Stimulated activated CD8-positive, alpha-beta memory T cell treated with anti-CD3 and anti-CD28 coated beads, Interleukin-2, amount 100 ng/mL, for 48 hours (primary cell): ENCODE data around the gene NDEL1.

ENCODE experiments used
- DNase-seq, 2 donors: peaks; one replicate each; pipeline ENCODE4 v3.0.0-alpha.2; 2020; ENCODE audit warnings: low read depth in 2 of 2

The NDEL1 gene

DNA sequence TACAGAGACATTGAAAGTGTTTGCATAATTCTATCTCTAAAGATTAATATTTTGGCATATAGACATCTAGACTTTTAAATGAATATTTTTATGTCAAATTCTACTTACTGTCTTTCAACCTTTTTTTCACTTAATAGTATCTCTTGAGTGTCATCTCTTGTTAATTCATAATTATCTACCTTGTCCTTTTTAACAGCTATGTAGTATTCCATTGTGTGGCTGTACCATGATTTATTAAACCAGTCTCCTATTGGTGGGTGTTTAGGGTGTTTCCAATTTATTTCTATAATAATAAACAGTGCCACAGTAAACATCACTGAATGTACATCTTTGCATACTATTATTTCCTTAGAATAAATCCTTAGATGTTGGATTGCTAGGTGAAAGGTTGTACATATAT is 21.7 kb upstream of the NDEL1 start:
- DNase-seq = no peak

DNA sequence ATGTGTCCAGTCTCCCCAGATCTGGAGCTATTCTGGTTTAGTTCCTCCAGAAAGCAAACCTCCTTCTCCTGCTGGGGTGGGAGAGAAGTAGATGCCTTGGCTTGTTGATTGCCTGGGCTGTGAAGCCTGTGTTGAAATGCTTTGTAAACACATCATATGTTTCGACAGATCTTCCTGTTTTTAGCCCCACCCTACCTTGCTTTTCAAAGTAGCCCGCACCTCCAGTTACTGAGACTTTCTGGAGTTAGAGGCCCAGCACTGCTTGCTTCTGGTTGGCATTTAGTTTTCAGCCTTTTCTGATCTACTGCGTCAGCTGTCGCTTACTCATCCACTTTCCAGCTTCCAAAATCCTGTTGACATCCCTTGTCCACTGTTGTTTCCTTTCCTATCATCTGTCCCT is 17.9 kb upstream of the NDEL1 start:
- DNase-seq = no peak

DNA sequence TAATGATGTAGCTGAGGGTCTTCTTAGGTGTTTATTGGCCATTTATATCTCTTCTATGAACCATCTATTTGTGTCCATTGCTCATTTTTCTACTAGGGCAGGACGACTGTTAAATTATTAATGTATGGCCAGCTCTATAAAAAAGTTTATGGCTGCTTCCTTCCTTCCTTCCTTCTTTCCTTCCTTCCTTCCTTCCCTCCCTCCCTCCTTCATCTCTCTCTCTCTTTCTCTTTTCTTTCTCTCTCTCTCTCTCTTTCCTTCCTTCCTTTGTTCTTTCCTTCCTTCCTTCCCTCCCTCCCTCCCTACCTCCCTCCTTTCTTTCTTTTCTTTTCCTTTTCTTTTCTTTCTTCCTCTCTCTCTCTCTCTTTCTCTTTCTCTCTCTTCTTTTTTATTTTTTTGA is 17.2 kb upstream of the NDEL1 start:
- DNase-seq = no peak

DNA sequence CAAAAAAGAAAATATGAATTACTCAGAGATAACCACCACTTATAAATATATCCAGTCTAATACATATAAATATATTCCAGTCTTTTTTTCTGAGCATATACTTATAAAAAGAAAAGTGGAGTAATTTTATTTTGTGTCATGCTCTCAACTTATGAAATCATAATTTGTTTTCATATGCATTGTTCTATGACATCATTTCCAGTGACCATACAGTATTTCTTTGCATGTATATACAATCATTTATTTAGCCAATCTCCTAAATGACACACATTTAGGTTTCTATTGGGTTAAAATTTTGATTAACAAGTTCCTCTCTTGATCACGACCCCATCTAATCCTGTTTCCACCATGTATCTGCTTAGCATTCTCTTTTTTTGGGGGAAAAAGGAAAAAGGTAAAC is 16.4 kb upstream of the NDEL1 start:
- no peak for DNase-seq

DNA sequence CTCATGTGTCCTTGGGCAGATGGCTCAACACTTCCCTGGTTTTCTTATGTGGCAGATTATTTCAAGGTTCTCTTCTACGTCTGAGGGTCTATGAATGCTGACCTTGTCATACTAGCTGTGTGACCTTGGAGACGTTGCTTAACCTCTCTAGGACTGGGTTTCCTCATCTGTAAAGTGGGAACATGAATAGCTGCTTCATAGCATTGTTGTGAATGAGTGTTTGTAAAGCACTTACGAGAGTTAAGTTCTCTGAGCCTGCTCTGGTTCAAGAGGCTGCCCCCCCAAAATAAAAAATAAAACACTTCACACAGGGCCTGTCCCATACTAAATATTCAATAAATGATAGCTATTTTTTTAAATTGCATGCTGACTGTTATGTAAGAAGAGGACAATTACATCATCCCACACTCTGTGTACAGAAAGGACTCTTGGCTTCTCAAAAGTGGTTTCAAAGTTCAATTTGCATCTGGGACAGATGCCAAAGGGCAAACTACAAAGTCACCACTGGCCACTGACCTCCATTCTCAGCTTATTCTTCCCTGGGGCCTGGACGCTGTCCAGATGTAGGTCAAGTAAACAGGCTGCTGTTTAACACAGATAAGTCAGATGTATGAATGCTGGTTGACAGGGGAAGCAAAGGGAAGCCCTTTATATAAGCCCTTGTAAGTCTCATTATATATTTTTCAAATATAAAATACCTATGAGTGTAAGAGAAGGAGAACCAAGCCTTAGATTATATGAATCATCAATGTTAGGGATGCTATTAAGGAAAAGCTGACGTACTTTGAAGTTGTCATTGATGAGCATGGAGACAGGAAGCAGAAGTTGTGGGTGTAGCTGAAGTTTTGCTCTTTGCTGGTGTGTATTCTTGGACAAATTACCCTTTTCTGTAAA is 15.4 kb upstream of the NDEL1 start:
- DNase-seq = no peak

DNA sequence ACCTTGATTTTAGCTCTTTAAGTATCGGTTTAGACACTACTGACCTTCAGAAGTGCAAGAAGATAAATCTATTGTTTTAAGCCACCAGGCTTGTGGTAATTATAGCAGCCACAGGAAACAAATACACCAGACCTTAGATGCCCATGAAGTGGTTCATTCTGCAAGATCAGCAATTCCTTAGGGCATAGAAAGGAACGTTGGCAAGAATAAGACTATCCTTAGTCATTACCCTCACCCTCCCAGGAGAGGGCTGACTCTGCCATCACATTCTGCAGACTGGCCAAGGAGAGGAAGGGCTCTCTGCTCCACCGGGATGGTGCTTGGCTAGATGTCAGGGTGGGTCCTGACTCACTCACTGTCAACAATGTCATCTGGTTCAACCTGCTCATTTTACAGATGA is 14.1 kb upstream of the NDEL1 start:
- DNase-seq = no peak

DNA sequence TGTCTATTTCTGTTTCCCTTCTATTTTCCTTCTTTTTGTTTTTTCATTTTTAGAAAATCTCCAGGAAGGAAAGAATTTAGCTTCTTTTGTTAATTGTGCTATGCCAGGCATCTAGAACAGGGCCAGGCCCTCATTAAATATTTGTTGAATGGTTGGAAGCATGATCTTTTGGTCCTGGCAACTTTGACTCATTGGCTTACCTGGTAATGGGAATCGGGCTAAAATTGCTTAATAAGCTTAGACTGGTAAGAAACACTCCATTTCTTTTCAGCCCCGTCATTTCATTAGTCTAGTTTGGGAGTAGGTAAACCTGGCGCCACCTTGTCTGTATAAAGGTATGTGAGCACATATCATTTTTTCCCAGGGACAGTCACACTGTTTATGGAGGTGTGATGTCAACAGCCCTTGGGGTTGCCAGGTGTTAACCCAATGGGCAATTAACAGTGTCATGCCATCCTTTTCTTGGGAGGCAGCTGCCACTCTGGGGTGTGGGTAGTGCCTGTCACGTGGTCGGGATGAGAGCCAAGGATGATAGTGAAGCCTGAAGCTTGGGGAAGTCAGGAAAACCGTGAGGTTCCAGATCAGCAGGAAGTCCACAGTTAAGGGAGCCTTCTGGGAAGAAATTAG is 9.5 kb upstream of the NDEL1 start:
- no peak for DNase-seq

DNA sequence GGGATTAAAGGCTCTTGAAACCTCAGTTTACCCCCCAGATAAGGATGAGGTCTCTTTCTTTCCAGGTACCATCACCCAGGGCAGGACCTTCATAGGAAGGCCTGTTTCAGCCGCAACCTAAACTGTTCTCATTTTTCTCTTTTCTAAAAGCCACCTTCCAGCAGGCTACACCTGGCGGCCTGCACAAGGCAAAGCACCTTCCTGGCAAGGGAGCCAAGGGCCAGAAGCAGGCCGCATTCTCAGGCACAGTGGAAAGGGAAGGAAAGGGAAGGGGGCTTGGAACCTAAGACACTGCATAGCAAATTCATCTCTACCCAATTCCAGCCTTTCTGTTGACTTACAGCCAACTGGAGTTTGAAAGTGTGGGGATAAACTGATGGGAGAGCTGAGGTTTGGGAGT is 8.9 kb upstream of the NDEL1 start:
- DNase-seq = no peak

DNA sequence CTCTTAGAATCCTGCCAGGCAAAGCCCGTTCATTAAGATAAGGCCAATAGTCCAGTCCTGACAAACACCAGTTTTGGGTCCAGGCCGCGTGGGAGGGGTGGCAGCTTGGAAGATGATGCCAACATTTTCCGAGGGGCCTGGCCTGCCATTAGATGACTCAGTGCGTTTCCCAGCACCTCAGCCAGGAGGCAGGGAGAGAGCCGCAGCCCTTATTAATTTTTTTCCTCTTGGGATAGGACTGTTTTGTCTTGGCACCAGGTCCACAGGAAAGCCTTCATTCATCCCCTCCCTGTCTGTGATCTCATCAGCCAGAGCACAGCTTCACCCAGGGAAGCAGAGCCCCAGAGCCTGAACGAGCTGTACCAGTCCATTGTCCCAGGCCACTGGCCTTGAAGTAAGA is 4.7 kb upstream of the NDEL1 start:
- no peak for DNase-seq

DNA sequence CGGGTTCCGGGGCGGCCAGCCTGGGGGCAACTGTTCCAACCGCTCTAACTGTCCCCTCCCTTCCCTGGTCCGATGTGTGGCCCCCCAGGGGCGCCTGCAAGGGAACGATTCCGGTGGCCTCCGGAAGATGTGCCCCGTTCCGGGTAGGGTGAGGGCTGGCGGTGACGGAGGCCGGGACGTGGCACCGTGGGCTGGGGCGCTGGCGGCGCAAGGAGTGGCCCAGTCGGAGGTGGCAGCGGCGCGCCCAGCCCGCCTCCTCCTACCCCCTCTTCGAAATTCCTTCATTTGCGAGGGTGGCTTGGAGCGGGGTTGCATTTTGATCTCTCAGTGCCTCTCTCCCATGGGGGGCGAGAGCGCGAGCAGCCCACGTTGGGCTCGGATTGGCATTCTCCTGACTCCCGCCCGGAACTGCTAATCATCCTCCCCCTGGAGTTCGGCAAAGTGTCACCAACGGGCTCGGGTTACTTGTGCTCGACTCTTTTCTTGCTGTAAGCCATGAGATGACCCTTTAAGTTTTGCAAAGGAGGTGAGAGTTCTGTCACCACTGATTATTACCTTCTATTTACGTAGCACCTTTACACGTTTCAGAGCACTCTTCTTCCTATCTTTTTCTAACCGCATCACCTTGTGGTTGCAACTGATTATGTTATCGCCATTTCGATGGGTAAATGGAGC is 622 bp downstream of the NDEL1 start:
- peak; percentile 51 to 61 for DNase-seq

DNA sequence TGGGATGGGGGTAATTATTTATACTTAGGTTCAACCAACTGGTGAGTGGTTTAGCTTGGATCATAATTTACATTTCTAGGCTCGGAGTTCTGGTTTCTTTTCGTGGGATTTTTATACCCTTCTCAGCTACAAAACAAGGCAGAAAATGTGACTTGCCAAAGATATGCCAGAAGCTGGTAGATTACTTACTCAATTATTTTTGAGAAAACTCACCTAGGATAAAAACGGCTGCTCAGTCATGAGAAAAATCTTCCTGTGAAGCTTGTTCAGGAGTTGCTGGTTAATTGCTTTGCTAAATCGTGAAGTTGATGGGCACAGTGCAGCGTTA is 1.1 kb downstream of the NDEL1 start:
- DNase-seq = no peak

DNA sequence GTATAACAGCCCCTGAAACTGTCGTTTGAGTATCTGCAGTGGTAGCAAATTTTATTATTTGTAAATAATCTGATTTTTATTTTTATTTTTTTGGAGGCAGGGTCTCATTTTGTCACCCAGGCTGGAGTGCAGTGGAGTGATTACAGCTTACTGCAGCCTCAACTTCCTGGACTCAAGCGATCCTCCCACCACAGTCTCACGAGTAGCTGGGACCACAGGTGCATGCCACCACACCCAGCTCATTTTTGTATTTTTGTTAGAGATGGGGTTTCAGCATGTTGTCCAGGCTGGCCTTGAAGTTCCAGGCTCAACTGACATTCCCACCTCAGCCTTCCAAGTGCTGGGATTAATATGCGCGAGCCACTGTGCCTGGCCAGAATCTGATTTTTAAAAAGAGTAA is 2.8 kb downstream of the NDEL1 start:
- DNase-seq = no peak

DNA sequence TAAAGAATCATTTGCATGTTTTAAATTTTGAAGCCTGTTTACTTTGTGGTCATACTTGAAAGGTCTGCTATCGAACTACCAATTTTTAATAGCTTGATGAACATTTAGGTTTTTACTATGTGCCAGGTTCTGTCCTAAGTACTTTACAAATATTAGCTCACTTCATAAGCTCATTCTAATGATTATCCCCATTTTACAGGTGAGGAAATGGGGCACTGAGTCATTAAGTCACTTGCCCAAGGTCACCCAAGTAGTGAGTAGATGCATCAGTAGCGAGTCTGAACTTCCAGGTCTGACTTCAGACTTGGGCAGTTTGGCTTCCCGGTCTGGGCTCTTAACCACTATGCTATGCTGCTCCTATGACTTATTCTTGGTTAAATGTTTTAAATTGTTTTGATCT is 4.0 kb downstream of the NDEL1 start:
- no peak for DNase-seq

DNA sequence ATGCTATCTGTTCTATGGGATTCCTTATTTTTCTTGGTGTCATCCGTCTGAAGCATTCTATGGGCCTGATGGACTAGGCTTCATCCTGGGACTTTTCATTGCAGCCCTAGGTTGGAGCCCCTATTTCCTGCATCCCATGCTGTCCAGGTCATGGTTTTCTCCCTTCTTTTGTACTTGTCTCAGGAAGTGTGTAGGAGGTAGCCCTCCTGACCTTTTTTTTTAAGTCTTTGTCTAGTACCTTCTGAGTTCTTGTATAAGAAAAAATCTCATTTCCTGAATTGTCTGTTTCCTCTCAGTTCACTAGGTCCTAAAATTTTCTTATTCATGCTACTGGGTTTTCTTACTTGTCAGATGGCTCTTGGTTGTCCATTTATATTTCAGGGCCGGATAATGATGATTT is 6.0 kb downstream of the NDEL1 start:
- DNase-seq = no peak

DNA sequence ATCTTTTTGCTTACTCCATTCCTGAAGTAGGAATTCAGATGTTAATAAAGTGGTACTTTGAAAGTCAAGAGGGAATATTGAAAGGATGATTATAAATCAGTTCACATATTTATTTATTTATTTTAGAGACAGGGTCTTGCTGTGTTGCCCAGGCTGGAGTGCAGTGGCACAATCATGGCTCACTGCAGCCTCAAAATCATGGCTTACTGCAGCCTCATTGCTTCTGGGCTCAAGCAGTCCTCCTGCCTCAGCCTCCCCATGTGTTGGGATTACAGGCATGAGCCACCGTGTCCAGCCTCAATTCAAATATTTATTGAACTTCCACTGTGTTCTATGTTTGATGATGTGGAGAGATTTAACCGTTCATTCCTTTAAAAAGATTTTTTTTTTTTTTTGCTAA is 6.6 kb downstream of the NDEL1 start:
- no peak for DNase-seq

DNA sequence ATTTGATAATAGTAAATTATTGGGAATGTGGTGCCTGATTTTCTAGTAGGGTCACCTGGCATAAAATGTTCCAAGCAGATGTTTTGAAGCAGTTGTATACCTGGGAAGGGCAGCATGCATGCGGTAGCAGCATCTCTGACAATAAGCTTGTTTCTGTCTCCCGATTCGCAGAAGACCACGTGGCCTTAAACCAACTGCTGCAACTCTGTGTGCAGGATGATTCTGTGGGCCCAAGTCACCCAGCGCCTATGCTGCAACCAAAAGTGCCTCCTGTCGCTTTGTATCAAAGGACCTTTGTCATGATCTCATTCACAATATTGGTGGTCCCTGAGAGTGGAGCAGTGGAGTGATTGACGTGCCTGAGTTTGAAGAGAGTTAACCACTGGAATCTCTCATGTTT is 8.1 kb downstream of the NDEL1 start:
- DNase-seq = no peak

DNA sequence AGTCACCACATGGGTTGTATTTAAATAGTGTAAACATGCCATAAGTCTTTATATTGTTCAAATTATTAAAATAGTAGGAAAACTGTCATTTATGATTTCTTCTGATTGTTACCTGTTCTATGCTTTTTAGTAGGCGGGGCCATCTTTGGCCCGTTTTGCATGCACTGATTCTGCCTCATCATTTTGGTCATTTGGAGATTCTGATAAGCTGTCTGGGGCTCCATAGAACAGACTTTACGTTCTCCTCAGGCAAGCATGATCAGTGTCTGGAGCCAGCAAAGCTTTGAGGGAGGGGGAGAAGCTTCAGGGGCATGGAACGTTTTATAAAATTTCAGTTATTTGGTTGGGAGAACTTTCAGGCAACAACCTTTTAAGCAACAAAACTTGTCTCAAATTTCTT is 8.8 kb downstream of the NDEL1 start:
- DNase-seq = no peak

DNA sequence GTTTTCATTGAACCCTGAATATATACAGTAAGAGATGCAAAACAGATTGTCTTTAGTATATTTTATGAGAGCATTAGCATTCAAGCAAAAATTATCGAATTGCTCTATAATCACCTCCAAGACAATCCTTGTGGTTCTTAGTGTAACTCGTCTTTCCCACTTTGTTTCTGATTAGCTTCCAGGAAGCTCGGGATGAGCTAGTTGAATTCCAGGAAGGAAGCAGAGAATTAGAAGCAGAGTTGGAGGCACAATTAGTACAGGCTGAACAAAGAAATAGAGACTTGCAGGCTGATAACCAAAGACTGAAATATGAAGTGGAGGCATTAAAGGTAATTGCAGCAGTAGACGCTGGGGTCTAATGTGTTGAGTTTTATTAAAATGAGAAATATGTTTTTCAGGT is 9.9 kb downstream of the NDEL1 start:
- no peak for DNase-seq

DNA sequence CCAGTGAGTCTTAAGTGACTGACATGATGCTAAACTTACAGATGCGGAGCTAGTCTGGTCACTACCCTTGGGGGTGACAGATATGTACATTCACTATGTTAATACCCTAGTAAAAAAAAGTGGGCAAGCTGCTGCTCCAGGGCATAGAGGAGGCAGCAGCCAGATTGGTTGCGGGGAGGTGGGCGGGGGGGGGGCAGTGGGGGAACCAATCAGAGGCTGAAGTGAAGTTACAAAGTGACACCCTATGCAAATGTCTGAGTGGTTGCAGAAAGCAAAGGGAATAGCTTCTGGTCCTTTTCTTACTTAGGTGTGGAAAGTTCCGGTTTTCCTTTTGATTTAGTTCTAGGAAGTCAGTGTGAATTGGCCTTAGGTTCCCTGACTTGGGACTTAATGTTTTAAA is 12.1 kb downstream of the NDEL1 start:
- no peak for DNase-seq

DNA sequence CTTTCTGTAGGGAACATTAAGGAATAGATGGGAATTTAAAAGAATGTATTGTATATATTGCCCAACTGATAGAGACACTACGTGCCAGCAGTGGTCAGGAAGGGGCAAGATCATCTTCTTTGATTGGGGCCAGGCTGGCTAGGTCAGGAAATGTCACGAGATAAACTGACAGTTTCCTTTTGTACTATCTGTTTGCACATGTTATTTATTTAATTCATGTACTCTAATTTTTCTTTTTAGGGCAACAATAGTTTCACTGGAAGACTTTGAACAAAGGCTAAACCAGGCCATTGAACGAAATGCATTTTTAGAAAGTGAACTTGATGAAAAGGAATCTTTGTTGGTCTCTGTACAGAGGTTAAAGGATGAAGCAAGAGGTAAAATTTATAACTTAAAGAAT is 12.6 kb downstream of the NDEL1 start:
- DNase-seq = no peak

DNA sequence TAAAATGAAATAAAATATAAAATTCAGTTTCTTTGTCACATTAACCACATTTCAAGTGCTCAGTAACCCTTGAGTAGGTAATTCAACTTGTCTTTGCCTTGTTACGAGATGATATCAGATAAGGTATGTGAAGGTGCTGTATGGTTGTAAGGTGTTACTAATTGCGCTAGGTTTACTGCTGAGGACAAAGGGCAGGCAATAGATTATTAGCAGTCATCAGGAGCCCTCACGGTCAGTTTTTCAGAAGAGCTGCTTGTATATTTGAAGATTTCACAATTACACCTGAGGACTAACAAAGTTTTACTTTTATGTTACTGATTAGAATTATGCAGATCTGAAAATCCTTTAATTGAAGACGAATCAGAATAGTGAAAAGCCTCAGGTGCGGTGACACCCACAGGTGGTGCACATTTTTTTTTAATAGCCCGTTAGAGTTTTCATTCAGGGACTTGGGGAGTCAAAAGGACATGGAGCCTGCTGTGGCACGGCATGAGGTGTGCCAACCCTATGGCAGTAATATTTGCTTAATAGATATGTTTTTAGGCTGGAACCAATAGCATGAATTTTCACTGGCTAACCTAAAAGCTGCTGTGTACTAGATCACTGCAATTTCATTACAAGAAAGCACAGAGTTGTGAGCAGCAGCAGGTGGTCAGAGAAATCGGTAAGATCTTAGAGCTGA is 16.4 kb downstream of the NDEL1 start:
- DNase-seq = no peak

DNA sequence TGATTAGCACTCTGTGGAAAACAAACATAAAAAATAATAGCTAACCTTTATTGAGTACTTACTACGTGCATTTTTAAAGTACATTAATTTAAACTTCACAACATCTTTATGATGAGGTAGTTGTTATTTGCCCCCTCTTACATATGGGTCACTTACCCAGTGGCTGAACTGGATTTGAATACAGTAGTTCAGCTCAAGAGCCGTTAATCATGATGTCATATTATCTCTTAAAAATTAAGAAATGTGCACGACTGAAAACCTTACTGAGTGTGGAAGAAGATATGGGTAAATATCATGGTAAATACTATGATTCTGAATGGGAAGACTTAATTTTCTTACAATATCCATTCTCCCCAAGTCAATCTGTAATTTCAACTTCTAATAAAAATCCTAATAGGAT is 17.6 kb downstream of the NDEL1 start:
- no peak for DNase-seq
